HG03571 (cell line): ENCODE data around the gene FMO2.

ENCODE experiments used
- ATAC-seq: cut with Tn5 transposase; IDR thresholded peaks from one replicate; pipeline ENCODE4 v1.9.1; 2021; ENCODE audit not compliant: unreplicated experiment

FMO2 gene

GRCh38 chr1:171173069-171173468 is 12.0 kb upstream of the FMO2 start:
- no peak for ATAC-seq

- no peak for ATAC-seq
These were observed 10.4 kb upstream of the FMO2 start for GRCh38 chr1:171174560-171175294.

GRCh38 chr1:171177261-171177660 is 7.8 kb upstream of the FMO2 start:
- no peak for ATAC-seq

GRCh38 chr1:171179318-171180227 is 5.5 kb upstream of the FMO2 start:
- no peak for ATAC-seq

- no peak for ATAC-seq
These were observed 4.4 kb upstream of the FMO2 start for GRCh38 chr1:171180670-171181069.

GRCh38 chr1:171188388-171189266 is 3.5 kb downstream of the FMO2 start:
- ATAC-seq: no peak

GRCh38 chr1:171191992-171192391 is 6.9 kb downstream of the FMO2 start:
- no peak for ATAC-seq

GRCh38 chr1:171195767-171196166 is 10.7 kb downstream of the FMO2 start:
- no peak for ATAC-seq

- ATAC-seq: no peak
These were observed 11.3 kb downstream of the FMO2 start for GRCh38 chr1:171196351-171196750.

- ATAC-seq: no peak
These were observed 13.0 kb downstream of the FMO2 start for GRCh38 chr1:171198081-171198480.

GRCh38 chr1:171204296-171204695 is 19.2 kb downstream of the FMO2 start:
- no peak for ATAC-seq

GRCh38 chr1:171206204-171206977 is 21.3 kb downstream of the FMO2 start:
- ATAC-seq: no peak

GRCh38 chr1:171206978-171207355 is 21.9 kb downstream of the FMO2 start:
- ATAC-seq: no peak

- no peak for ATAC-seq
These were observed 22.3 kb downstream of the FMO2 start for GRCh38 chr1:171207377-171207776.

- ATAC-seq: no peak
These were observed 25.3 kb downstream of the FMO2 start for GRCh38 chr1:171210355-171210754.

GRCh38 chr1:171212607-171213351 is 27.7 kb downstream of the FMO2 start:
- no peak for ATAC-seq

GRCh38 chr1:171213559-171214454 is 28.7 kb downstream of the FMO2 start:
- ATAC-seq: no peak

GRCh38 chr1:171217658-171218443 is 32.8 kb downstream of the FMO2 start:
- no peak for ATAC-seq
